HG03103 (cell line): ENCODE measurements around the gene ANK3.
A peak's percentile ranks its signal among the peaks of the same experiment; 100 is the strongest.
"Not testable (repeated sequence)": the region's sequence is repeated elsewhere in the genome, so short reads cannot be mapped to it uniquely, and the experiment has no call there.

Source experiments
- ATAC-seq: cut with Tn5 transposase; IDR thresholded peaks from one replicate; pipeline ENCODE4 v1.9.1; 2021; ENCODE audit warnings: low read depth; ENCODE audit not compliant: unreplicated experiment

The ANK3 gene

DNA sequence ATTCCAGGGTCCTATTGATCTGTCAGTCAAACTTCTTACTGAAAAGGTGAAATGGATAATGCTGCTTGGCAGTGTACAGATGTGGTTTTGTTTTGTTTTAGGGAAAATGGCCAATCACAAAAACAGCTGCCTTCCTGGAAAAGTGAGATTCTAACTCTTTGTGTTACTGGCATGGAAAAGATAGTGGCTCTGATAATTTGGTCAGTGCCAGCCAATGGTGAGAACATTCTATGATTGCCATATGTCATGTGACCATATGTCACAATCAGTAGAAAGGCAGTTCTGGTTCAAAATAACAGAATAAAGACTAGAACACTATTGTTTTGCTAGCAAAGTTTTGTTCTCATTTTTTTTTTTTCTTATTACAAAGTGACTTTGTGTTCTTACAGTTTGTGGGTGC, 344.1 kb downstream of the ANK3 start:
- ATAC-seq = no peak

DNA sequence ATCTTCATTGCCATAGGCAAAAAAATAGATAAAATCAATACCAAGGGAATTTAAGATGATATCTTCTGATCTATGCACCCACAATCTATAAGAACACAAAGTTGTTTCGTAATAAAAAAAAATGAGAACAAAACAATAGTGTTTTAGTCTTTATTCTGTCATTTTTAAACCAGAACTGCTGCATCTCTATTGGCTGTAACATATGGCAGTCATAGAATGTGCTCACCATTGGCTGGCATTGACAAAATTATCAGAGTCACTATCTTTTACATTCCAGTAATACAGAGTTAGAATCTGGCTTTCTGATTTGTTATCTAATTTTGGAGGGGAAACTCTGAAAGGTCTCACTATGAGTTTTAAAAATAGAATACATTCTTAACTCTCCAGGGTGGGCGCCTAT, 344.7 kb downstream of the ANK3 start:
- ATAC-seq = no peak

DNA sequence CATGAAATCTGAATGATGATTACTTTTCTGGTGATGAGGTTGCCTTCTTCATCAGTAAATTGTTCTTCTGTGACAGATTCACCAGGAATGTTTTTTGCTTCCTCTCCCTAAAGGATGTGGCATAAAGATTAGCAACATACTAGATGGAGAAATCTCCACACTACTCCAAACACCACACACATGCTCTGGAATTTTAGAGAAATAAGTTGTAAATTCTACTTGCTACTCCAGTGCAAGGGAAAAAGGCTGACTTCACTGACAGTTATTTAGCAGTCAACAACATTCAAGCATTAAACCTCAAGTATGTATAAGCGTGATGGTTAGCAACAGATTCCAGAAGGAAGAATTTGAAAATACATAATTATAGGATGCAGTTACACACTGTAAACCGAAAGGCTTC, 345.4 kb downstream of the ANK3 start:
- ATAC-seq = no peak

DNA sequence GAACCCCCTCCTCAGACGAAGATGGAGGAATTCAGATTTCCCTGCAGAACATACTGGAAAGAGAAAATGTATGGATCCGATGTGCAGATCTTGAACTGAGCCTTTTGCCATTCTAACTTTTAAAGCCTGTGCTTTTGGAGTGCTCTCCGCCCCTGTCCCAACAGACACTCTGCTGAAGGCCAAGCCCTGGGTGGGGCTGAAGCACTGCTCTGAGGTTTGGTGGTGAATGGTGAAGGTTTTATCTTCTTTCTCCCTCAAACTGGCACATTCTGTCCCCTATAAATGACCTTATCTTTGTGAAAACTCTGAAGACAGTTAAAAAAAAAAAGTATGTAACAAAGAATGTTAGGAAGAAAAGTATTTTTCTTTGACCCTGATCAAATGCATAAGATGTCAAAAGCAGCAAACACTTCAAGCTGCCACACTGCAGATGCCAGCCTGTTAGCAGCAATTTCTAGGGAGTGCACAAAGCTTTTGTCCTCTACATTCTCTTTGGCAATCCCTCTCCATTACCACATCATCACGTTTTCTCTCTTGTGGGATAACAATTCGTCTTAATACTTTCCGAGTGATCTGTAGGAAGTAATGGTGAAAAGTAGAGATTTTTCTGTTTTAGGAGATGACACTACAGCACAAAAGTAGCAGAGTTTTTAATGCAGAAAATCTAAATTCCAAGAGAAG, 346.0 kb downstream of the ANK3 start:
- ATAC-seq = no peak

DNA sequence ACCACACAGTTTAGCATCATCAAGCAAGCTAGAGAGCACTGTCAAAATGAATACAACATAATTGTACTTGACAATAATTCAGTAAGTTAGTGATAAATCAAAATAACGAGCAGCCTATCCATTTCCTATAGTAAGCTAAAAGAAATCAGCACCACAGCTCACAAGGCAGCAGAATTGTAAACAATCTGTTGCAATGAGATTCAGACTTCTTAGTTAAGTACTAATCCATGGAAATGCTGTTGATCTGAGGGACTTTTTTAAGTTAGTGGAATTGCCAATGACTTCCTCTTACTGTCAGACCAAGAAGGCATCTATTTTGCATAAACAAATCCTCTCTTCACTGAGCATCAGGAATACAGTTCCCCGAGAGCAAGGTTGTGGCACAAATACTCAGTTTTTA, 346.8 kb downstream of the ANK3 start:
- ATAC-seq = no peak

DNA sequence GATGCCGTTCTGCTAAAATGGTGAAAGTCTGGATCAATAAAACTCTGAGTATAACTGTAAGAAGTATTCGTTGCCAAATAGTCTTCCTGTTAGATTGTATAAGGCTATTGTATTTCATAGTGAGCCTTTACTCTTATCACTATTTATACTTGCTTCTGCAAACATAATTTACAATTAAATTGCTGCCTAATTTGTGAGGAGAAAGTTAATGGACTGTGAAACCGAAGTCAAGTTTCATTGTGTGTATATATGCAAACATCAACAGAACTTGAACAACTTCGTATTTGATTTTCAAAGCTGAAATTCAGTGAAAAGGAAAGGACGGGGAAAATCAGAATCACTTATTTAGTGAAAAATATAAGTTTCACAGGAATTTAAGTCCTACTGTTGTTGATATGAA, 347.4 kb downstream of the ANK3 start:
- no peak for ATAC-seq

DNA sequence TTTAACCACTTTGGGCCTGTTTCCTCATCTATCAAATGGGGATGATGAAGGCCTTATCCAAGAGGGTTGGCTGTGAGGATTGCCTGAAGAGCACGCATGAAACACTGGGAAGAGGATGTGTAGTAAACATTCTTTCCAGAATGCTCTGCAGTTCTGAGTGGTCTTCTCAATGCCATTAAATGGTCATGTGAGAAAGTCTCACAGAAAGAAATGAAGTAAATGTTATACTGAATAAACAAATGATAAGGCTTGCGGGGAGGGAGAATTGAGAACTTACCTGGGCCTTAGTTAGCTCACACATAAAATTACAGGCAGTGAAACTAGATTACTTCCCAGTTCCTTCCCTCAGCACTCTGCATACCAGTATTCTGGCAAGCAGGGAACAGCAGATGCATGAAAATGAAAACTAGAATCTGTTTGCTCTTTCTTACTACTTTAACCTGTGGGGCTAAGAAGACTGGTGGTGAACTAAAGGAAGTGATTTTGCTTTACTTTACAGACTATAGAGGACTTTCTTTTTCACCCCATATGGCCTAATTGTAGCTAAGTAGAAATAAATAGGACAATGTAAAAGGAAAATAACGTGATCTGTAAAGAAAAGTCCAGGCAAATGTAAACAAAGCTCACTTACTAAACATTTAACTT, 348.1 kb downstream of the ANK3 start:
- no peak for ATAC-seq

DNA sequence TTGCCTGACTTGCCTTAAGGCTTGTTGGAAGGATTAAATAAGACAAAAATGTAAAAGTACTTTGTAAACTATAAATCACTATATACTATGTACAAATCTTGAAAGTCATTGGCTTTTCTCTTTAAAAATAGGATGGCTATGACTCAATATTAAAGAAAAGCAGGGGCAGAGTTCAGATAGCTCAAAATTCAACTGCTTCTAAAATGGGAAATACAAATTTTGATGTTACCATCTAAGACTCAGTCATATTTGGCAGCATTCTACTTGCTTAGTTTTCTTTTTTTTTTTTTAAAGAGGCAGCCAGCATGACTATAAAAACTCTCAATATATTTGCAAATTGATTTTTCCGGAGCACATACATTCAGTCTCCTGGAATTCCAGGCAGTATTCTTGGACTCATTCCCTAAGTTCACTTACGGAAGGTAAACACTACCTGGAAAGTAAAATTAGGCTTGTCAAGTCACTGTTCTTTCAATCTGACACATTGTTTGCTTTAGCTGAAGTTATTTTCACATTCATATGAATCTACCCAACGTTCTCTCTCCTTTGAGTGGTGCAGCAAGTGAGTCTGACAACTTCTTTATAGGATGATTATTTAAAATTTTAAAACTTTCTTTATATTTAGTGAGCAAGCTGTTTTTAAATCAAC, 349.5 kb downstream of the ANK3 start:
- ATAC-seq = no peak

DNA sequence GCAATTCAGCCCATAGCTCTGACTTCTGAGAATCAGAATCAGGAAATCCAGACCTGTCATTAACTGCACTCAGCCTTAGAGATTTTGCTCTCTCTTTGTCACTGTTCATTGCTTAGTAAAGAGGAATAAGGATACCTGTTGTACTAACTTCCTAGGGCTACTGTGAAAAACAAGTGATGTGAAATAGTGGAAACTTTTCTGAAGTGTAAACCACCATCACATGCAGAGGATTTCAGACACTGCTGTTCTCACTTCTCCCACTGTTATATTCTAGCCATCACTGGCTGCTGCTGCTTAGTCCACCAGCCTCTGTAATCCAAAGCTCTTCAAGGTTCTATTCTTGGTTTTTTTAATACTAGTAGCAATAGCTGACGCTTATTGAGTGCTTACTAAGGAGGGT, 353.7 kb downstream of the ANK3 start:
- peak; percentile 66 for ATAC-seq

DNA sequence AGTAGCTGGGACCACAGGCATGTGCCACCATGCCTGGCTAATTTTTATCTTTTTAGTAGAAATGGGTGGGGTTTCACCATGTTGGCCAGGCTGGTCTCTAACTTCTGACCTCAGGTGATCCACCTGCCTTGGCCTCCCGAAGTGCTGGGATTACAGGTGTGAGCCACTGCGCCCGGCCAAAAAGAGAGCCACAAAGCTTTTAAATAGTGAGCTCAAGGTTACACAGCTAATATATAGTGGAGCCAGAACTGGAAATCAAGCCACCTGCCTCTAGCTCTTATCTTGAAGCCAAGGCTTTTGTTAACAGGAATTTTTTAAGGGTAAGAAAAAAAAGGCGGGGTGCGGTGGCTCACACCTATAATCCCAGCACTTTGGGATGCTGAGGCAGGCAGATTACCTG, 354.3 kb downstream of the ANK3 start:
- ATAC-seq = not testable (repeated sequence)

DNA sequence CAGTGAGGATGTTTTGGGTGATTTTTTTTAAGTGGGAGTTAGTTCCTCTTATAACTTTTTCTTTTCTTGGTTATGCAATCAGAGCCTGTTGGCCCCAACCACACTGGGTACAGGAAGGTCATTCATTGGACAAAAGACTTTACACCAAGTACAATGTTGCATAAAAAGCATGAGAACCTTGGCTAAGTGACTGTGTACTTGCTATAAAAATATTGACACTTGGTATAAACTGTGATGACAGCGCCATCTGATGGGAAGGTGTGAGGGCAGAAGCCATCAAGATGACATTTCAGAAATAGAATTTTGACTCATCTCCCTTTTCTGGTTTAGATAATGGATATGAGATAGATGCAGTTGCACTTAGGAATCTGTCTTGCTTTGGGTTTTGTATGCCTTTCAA, 357.0 kb downstream of the ANK3 start:
- ATAC-seq = peak; percentile 36

DNA sequence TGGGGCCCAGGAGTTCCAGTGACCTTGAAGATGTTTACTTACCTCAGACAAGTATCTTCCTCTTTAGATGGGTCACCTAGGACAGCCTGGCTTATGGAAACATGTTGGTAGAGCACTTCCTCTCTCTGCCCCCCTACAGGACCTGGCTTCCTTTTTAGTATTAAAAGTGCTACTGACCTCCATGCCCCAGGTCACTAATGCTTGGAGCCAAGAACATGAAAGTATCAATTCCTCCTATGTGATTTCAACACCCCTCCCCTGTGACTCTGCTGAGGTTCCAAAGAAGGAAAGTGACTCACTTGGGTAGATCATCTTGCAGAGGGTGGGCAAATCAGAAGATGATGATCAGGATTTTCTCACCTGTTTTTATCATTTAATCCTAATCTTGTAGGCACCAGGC, 358.0 kb downstream of the ANK3 start:
- peak; percentile 55 for ATAC-seq

DNA sequence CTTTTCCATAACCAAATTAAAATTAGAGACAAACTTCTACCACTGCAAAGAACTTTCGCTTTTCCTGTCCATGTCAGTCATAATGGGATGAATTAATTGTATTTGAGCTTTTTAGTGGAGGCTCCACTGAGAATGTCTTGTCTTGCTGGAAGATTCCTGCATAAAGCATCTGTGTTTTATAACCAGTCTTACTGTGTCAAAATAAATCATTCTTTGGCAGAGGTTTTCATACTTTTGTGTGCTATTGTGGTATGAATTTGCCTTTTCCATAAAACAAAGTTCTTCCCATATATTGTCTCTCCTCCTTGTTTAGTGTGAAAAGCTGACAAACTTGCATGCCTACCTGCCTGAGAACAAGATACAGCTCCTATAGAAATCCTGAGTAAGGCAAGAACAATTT, 358.5 kb downstream of the ANK3 start:
- ATAC-seq = no peak

DNA sequence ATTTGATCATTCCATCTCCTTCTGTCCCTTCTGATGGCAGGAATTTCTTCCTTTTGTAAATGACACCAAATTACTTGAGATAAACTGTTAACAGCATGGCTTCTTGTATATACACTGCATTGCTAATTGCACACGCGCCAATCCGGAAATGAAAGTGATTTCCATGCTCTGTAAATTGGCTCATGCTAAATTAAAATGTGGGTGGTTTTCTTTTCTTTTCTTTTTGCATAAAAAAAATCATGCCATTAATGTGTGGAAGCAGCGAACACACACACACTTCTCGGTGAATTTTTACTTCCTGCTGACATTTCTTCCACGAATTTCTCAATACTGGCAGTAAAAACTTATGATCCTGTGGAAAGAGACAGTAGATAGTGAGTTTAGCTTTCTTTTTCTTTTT, 360.2 kb downstream of the ANK3 start:
- ATAC-seq = no peak

DNA sequence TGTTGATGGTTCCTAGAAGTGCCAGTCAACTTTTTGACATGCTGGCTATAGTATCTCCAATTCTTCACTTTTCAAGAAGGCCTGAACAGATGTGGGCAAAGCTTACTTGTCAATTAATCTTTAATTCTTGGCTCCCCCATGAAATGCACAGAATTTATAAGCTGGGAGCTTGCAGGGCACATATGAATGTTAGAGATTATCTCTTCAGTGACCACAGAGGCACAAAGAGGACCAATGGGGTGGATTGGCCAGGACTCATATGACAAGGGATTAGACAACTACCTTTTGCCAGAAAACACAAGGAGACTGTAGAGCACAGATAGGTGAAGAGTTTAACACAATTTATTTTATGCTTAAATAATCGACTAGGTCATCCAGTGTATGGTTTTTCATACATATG, 361.6 kb downstream of the ANK3 start:
- no peak for ATAC-seq

DNA sequence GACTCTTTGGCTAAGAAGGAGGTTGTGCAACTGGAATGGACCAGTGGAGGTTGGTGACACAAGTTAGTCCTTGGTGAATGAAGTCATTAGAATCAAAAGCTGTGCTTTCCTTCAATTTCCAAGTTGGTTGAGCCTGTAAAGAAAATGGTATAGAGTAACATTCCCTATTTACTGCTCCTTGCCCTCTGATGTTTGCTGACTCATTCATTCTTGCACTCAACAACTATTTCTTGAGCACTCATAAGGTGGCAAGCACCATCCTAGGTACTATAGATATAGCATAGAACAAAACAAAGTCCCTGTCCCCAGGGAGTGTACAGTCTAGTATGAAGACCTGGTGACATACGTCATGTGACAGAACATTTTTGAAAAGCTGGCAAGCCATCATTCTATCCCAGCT, 364.4 kb downstream of the ANK3 start:
- no peak for ATAC-seq

DNA sequence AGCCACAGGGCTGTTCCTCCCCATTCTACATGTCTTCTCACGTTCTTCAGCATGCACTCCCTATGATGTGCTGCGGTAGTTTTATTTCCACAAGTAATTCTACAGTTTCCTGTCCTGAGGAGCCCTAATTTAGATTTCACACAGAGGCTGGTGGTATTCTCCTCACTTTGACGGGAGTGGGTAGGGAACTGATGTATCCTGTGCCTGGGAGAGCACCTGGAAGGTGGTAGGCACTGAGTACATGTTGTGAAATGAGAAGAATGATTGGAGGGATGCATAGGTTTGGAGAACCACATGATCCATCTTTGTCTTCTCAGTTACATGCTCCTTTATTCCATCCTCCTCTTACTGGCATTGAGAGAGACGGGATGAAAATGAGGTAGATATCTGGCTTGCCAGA, 365.2 kb downstream of the ANK3 start:
- ATAC-seq = no peak

DNA sequence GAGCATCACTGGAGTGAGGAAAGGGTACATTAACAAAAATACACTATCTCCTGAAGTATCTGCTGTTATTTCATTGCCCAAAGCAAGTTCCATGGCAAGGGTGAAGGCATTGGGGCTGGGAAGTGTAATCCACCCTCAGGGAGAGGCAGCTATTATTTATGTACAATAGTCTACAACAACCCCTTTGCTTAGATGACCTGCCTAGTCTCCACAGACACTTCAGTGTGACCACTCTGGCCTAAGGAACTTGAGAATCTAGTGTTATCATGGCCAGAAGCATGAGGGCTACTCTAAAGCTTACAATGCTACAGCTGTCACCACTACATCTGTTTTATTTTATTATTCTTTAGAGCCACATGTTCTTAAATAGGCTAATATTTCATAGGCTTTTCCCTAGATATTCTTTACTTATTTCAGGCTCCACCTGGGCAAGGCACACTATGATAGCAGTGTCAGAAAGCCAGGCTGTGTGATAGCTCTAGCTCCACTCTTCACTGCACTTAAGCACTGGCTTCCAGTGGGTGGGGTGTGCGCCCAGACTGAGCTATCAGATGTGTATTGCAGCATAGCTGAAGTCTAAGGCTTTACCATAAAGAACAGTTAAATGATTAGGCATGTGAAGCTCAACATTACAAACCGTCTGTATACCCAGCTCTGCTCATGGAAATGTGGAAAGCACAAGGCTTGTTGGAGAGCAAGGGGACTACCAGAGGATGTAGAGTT, 366.4 kb downstream of the ANK3 start:
- no peak for ATAC-seq

DNA sequence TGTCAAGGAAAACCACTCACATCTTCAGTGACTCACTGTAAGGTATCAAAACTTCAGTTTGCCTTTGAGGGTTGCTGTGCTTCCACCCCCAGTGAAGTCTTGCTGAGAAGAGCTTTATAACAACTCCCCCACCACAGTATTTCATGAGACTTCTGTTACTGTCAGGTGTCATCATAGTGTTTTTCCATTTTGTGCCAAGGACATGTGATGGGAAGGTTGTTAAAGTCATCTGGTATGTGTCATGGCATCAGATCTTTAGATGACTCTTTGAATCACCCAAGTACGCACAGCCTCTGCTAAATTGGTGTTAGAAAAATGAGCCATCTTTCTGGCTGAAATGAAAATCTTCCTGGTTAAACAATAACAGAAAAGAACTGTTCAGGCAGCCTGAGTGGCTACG, 368.3 kb downstream of the ANK3 start:
- ATAC-seq = no peak

DNA sequence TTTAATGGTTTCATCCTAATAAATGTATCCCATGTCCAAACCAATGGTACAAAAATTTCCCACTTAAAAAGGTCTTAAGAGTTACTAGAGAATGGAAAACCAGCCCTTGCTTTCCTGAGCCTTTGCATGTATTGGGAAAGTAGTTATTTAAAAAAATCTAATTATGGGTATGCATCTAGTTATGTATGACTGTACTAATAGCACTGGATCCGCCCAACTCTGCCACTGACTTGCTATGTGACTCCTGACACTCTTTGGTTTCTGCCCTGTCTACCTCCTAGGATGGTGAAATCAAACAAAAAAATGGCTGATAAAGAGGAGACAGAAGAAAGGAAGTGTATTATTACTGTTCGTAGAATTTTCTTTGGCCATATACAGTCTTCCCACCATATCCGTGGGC, 372.9 kb downstream of the ANK3 start:
- ATAC-seq = no peak

DNA sequence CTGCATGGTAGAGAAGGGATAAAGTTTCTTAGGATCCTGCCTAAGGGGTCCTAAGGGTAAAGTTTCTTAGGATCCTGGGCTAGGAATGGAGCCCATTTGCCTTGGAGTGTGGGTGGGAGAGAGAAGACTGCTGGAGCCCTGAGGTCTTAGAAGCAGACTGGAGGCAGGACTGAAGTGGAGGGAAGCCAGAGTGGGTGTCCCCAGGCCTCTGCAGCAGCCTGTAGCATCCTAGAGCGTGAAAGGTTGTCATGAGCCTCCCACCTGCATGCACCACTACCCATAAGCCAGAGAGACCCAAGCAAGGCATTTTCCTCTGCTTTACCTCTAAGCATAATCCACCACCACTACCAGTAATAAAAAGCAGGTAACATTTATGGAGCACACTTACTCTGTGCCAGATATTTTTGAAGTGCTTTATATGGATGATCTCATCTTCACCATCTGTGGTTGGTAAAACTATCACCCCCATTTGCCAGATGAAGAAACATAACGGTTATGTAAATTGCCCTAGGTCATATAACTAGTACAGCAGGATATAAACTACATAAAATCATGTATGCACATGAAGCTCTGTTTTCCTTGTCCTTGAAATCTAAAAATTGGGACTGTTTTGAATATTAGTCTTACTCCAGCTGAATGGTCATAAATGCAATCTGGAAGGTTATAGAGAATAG, 379.8 kb downstream of the ANK3 start:
- no peak for ATAC-seq
